ENCODE measurements around the gene MCC.

The MCC gene

GRCh38 chr5:113223831-113224604 is 264.2 kb downstream of the MCC start:
- no peak for DNase-seq (ENCODE audit: low spot score)

- DNase-seq (ENCODE audit: low spot score): no peak
Observed at GRCh38 chr5:113223315-113223714, 264.9 kb downstream of the MCC start.

DNA sequence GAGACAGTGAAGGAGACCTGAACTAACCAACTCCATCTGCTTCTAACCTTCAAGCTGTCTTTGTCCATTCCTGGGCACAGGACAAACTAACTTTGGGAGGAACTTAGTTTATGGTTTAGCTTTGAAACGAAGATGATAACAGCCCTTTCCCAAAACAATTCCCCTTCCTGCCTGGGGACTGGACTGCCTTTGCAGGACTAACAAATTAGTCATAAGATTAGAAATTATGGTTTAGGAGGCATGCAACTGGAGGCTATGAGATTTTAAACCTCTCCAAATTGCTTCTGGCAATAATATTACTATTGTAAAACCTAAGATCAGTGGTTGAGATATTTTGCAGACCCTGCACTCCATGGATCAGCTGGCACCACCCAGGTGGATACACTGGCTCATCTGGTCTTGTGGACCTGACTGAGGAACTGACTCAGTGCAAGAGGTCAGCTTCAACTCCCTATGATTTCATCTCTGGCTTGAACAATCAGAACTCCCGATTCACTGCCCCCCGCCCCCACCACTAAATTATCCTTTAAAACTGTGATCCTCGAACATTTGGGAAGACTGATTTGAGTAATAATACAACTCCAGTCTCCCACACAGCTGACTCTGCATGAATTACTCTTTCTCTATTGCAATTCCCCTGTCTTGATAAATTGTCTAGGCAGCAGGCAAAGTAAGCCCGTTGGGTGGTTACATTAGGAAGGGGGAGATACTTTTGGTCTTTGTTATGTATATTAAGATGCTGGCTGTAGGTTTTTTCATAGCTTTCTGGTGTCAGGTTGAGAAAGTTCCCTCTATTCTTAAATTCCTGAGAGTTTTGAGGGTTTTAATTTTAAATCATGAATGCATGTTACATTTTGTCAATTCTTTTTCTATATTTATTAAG is 266.7 kb downstream of the MCC start:
- no peak for DNase-seq (ENCODE audit: low spot score)

GRCh38 chr5:113219695-113220094 is 268.6 kb downstream of the MCC start:
- DNase-seq (ENCODE audit: low spot score): no peak

DNA sequence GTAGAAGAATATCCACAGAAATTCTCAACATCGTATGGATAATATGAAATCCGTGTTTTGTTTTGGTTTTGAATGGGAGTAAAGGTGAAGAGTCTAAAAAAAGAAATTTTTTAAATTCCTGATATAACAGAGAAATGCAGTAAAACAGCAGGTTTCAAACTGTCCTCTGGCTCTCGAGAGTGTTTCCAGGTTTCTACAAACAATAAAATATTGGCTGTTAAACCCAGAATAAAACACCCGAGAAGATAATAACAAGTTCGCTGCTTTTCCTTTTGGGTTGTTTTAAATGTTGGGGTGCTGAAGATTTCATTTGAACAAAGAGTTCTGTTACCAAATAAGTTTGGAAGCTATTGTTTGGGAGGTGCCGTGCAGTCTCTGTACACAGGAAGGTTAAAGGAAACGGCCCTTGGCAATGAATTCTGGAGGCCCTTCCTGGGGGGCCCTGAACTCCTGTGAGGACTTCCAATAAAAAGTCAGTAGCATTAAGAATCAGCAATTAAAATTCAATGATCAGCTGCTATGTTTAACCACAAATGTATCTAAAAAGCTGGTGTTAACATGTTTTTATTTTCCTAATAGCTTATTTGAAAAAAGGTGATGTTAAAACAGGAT is 269.2 kb downstream of the MCC start:
- DNase-seq (ENCODE audit: low spot score): no peak

DNA sequence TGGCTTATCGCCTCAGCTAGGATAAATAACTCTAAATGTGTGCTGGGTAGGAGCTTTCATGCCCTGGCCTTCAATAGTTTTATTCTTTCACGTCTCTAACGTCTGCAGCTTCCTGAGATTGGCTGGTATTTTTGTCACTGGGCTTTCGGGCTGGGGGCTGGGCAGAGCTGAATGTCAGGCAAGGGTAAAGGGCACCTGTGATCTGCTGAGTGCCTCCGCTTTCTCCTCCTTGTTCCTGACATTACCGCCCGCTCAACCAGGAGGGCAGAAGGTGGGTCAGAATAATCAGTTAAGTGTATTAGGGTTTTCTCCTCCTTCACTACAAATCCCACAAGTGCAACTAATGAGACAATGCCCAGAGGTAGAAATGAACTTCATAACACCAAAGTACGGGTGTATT is 270.1 kb downstream of the MCC start:
- DNase-seq (ENCODE audit: low spot score): no peak

DNA sequence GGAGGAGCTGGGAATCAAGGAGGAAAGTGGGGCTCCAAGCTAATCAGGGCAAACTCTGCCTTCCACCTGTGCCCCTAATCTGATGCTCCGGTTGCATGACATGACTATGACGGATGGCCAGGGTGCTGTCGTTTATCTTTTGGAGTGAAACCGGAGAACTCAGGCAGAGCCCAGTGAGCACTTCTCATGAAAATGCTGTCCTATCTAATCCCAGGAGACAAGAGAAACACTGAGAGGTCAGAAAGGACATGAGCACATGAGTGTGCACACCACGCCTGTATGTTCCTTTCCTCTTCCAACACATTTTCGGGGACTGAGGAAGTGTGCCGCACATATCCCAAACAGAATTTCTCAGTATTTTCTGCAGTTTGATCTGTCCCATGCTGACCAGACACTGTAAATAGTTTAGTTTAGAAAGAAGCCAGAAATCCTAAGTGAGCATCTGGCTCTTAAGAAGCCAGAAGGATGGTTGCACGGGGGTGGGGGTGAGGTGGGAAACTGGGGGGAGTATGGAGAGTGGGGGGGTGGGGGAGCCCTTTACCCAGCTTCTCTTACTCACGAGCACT is 270.6 kb downstream of the MCC start:
- no peak for DNase-seq (ENCODE audit: low spot score)

GRCh38 chr5:113216545-113216944 is 271.7 kb downstream of the MCC start:
- no peak for DNase-seq (ENCODE audit: low spot score)

- no peak for DNase-seq (ENCODE audit: low spot score)
Observed at GRCh38 chr5:113215401-113216060, 272.7 kb downstream of the MCC start.

DNA sequence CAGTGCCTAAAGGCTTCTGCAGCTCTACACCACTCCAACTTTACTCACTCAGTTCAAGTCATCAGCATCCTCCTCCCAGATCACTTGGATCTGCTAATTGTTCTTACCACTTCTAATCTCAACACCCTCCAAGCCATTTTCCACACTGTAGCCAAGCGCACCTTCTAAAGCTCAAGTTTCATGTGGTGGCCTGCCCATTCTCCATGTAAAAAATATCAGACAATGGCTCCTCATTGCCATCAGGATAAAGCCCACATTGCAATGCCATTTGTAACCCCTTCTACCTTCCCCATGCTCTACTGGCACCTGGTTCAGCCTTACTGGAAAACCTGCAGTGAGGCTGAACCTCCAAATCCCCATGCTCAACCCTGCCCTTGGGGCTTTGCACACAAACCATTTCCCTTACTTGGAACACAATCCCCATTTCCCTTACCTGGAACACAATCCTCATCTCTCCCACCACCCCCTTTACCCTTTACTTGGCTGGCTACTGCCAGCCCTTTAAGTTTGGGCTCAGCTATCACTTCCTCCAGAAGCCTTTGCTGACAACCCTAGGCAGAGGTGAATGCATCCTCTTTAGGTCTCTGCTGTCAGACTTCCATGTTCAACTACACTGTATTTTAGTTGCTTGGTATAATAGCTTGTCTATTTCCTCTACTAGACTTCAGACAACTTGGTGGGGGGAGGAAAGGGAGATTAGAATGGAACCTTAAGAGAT is 273.5 kb downstream of the MCC start:
- DNase-seq (ENCODE audit: low spot score): no peak

- DNase-seq (ENCODE audit: low spot score): no peak
Observed at GRCh38 chr5:113213551-113214425, 274.5 kb downstream of the MCC start.

DNA sequence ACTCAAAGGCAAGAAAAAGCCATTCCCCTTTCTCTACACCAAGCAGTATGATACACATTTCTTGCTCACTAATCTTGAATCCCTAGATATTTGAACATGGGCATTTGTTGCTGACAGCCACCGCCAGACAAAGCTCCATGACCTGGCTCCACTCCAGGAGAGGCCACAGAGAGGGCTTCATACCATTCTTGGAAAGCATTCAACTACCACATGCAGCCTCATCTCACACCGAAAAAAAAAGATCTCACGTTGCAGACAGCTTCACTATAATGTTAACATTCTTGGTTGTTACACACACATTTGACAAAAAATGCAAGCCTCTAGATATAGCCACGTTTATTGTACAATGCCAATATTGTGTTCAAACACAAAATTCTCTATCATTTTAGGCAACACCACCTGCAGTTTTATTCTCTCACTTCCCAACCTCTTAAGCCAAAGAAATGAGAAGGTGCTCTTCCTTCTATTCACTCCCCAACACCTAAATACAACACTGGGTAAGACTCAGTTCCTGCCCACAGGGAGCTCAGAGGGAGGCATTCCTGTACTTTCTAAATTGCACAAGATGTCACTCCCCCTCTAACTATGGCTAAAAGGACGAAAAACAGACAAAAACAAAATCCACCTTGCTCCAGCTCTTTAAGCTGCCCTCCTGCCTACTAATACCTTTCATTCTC is 275.9 kb downstream of the MCC start:
- peak; percentile 36 for DNase-seq (ENCODE audit: low spot score)

- DNase-seq (ENCODE audit: low spot score): no peak
Observed at GRCh38 chr5:113209498-113209897, 278.8 kb downstream of the MCC start.

DNA sequence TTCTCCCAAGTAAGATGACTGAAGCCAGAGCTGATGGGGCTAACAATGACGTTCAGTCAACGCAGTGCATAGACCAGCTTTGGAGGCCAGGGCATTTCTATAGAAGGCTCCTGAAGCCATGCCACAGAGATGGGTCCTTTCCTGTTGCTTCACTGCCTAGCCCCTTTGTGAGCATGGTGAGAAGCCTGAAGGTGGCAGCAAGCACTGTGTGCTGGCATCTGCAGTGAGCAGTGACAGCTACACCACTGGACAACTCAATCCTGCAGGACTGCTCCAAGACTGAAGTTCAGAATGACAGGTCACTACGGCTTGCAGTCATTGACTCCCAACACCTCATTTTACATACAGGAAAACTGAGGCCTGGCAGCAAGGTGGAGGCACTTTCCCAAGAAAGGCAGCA is 282.4 kb downstream of the MCC start:
- peak; percentile 47 for DNase-seq (ENCODE audit: low spot score)

DNA sequence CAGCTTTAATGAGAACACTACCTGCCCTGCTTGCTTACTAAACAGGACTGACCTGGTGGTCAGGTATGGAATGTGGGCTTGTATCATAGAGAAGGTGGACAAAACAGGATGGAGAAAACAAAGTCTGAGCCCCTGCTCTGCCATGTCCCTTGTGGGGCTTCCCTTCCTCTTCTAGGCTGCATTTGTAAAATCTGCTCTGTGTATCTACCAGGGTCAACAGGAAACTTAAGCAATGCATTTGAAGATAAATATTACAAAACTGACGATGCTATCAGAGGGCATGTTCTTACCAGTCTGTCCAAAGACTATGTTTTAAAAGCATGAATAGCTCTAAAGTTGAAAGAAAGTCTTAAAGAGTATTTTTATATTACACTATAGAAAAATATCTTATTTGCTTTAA is 282.9 kb downstream of the MCC start:
- no peak for DNase-seq (ENCODE audit: low spot score)

- no peak for DNase-seq (ENCODE audit: low spot score)
Observed at GRCh38 chr5:113204525-113205161, 283.6 kb downstream of the MCC start.

DNA sequence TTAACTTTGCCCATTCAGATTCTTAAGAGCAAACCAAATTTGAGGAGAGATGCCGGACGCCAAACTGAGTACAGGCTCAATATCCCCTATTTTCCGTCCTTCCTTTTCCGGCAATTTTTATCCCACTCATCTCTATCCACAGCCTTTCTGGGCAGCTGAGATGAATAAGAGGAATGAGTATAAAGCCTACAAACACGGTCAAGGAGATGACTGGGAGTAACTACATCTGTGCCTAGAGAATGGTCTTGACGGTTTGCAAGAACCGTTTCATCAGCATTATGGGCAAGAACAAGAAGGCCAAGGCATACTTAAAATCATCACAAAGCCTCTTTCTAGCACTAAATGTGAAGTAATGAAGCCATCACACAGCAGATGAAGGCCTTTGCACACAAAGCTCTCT is 284.3 kb downstream of the MCC start:
- no peak for DNase-seq (ENCODE audit: low spot score)

GRCh38 chr5:113202746-113203716 is 285.2 kb downstream of the MCC start:
- DNase-seq (ENCODE audit: low spot score): peak; percentile 93

Data from SW480 (cell line).